ENCODE results near the gene SLC22A23.

SLC22A23 gene

DNA sequence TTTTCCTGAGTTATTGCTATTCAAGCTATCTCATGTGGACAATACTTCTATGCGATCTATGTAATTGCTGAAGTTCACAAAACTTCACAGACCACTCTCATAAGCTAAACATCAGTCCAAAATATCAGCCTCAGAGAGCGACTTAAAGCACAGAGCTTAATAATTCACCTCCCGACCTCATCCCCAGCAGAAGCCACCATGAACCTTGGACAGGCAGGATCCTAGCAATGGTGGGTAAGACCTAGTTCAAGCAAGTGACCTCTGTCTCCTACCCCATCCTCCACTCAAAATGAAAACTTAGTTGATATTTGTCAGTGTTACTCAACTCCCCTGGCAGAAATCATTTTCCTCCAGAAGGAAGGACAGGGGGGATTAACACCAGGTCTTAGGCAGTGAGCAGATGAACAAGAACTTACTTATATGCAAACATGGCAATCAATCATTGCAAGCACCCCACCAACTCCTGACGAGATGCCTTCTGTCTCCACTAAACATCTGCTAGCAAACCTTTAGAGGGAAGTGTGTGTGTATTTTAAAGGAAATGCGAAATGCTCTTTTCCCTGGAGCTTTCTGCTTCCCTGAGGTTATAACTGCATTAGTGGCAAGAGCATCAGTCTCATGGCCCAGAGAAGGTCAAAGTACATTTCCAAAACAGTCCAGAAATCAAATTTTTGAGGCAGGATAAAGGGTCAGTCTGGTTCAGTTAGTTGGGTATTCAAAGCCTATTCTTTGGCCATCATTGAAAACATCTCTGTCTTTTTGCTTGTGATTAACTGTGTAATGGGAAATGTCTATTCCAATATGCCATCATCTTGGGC, 90.0 kb downstream of the SLC22A23 start:
- DNase-seq: no peak

DNA sequence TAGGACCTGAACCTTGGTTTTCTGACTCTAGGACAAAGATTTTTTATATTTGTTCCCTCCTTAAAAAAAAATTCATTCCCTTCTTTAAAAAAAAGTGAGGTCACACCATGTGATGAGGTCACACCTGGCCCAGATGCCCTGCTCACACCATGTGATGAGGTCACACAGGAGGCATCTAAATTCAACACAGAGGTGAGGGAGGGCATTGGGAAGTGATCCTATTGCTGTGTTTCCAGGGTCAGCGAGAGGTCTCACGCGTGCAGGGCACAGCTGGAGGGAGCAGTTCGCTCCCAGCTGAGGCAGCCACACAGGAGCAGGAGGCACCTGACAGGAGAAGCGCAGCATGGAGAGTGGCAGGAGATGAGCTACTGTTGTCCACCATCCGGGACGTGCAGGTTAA, 92.5 kb downstream of the SLC22A23 start:
- no peak for DNase-seq

DNA sequence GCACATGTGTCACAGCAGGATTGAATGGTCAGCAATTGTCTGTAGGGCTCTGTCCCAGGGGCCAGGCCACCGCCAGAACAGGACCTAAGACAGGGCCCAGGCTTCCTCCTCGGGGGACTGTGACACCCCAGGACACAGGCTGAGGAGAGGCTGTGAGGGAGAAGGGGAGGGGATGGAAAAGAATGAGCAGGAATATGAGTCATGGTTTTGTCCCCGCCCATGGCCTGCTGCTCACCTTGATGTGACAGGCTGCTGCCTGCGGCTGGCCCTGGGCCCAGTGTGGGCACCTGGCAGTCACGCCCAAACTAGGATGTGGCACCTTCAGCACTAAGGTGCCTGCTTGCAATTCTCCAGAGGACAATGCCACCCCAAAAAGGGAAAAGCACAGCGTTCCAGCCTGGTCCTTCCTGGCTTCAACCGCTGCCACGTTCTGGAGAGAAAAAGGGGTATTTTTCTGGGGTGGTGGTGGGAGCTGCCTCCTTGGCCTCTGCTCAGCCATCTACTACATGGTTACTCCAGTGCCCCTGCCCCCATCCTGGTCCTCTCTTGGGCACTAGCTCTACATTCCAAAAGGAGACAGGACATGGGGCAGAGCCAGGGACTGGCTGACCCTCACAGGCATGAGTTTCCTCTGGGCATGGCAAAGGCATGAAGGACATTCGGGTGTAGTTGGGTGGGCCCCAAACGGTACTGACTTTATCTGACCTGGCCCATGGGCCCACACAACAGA, 93.4 kb downstream of the SLC22A23 start:
- DNase-seq: no peak

DNA sequence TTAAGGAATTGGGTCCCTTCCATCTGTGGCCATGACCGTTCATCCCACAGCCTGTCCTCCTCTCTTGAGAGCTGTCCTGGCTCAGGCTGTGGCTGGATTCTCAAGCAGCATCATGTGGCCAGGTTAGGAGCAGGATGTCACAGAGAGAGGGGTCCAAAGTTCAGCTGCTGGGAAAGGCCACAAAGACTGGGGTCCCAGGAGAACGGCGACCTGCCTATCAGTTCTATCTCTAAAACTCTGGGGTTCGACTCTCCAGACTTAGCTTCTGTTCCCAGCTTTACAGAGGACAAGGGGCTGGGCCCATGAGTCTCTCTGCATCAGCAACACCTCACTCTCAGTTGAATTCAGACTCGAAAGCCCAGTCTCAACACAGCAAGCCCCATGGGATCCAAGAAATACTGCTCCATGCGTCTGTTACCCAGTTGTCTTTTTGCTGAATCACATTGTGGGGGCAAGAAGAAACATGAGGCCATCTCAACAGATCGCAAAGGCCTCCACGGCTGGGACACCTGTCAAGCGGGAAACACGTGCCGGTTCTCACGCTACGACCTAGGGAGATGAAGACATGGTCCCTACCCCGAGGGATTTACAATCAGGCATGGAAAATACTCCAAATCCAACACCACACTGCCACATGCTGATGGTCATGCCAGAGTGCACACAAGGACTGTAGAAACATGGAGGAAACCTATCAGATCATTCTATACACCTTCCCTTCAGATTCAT, 95.4 kb downstream of the SLC22A23 start:
- DNase-seq: no peak

DNA sequence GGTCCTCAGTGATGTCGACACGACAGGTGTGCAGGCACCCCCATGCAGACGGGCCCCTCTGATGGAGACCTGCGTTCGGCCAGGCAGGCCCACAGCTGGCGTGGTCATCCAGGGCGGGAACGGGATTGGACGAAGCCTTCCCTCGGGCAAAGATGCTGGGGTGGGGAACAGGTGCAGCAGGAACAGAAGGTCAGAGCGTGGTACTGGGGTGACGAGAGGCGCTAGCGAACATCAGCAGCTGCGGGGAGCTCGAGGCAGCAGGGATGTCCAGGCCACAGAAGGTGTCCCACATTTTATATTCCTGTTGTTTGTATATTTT, 96.2 kb downstream of the SLC22A23 start:
- DNase-seq: no peak

DNA sequence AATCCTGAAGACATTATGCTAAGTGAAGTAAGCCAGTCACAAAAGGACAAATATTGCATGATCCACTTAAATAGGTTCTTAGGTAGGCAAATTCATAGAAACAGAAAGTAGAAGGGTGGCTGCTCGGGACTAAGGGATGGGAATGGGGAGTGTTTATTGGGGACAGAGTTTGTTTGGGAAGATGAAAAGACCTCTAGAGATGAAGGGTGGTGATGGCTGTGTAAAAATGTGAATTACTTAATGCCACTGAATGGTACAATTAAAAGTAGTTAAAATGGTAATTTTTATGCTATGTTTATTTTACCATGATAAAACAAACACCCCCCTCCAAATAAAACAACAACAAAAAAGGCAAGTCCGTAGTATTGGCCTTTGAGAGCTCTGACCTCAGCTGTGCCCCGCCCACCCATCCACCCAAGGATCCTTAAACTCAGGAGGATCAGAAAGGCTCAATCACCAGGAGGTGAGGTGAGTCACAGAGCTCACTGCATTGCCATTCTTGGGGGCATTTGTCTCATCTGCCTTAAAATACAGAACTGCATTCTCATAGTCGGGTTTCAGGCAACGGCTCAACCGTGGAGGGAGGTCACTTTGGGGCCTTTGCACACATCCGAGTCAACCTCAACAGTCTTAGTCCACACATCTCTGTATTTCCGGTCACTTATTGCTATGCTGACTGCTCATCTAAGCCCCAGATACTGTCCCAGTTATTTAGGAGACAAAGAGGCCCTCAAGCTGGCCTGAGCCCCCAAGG, 96.7 kb downstream of the SLC22A23 start:
- DNase-seq: no peak

DNA sequence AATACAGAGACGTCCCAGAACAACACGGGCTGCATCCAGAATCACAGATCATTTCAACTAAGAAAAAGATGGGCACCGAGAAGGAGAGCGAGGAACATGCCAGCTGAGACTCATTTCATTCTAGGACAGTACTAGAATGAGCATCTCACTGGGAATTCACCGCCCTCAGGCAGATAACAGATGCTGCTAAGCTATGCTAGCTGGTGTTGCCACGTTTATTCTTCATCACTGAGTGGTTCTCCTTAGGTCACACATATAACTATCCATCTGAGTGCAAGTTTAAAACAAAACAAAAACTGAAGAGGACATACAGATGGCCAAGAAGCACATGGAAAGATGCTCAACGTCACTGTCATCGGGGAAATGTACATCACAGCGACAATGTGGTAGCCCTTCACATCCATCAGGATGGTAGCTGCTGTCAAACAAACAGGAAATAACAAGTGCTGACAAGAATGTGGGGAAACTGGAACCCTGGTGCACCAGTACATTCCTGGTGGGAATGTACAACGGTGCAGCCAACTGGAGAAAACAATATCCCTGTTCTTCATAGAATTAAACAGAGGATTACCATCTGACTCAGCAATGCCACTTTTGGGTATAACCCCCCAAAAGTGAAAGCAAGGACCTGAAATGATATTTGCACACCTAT, 97.6 kb downstream of the SLC22A23 start:
- DNase-seq: no peak

DNA sequence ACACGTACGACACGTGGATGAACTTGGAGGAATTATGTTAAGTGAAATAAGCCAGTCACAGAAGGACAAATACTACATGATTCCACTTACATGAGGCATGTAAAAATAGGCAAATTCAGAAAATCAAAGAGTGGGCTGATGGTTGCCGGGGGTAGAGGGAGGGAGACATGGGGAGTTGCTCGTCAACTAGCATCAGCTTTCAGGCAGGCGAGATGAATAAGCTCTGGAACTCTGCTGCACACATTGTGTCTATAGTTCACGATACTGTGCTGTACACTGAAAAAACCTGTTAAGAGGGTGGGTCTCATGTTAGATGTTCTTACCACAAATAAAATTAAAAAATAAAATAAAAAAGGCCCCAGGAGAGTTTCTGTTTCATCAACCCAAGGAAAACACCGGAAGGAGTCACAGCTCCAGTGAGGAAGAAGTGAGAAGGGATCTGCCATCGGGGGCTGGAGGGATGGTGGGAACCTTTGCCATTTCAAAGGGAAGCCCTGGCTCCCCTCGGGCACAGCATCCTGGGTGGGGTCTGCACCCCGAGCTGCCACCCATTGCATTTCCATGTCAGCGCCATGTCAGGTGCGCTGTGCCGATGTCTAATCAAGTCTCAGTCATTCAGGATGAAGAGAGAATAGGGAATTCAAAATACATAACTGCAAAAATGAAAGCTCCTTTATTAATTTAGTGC, 98.3 kb downstream of the SLC22A23 start:
- DNase-seq: no peak

DNA sequence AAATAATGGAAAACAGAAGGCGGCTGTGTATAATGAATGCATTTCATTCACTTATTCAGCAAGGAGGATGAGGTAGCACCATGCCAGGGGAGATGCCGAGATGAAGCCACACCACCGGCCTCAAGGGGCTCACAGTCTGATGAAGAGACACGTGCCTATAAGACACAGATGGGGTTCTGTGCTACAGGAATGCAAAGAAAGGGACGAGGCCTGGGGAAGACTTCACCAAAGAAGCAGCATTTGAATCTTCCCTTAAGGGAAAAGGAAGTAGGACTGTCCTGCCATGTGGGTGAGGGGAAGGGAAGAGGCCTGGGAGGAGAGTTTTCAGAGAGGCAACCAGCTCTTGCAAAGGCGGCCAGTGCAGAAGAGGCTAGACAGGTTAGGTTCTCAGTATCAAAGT, 99.2 kb downstream of the SLC22A23 start:
- no peak for DNase-seq

DNA sequence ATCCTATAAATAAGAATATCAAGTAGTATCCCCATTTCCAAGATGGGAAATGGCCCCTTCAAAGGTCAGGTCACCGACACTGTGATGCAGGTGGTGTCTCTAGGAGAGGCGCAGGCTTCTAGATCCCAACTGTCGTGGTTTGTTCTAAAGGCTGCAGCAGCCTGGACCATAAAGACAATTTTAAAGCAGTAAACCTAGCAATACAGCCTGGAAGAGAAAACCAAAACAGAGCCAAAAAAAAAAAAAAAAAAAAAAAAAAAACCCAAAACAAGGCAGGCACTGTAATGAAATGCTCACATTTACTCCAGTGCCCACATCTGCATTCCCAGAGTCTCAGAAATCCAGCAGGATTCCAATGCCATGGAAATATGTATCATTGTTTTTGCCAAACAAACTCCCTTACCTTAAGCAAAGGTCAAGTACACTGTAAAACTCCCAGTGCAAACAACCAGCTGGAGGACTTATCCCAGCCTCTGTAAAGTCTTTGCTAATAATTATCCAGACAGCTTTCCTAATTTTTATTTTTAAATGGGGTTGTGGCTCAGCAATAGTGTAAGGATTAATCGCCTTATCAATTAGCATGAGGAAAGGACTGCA, 99.9 kb downstream of the SLC22A23 start:
- no peak for DNase-seq

DNA sequence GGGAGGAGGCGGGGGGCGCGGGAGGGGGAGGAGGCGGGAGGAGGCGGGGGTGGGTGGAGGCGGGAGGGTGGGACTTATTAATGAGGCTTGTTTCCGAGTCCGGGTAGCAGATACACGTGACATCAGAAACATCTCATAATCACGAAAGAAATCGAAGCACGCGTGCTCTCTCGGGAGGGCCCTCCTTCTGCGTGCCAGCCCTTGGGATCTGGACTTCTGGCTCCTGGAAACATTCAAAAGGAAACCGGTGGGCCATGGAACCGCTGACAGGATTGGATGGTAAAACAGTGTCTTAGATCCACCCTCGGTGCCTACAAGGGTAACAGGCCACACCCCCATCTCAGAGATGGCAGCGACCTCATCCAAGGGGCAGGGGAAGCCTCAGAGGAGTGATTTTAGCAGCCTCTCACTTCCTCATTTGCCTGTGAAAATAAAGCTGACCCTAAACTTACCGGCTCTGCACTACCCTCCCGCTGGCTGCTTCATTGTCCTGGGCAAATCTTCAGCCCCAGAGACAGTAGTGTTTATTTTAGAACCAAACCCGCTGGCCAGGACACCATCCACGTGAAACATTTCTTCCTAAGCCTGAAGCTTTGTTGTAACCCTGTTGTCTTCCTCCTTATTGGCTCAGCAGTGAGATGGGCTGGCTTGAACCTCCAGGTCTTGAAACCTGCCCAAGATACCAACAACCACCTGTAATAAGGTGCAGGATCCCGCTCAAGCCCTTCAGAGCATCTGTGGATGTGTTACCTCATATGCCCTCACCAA, 100.6 kb downstream of the SLC22A23 start:
- peak; percentile 49 for DNase-seq

DNA sequence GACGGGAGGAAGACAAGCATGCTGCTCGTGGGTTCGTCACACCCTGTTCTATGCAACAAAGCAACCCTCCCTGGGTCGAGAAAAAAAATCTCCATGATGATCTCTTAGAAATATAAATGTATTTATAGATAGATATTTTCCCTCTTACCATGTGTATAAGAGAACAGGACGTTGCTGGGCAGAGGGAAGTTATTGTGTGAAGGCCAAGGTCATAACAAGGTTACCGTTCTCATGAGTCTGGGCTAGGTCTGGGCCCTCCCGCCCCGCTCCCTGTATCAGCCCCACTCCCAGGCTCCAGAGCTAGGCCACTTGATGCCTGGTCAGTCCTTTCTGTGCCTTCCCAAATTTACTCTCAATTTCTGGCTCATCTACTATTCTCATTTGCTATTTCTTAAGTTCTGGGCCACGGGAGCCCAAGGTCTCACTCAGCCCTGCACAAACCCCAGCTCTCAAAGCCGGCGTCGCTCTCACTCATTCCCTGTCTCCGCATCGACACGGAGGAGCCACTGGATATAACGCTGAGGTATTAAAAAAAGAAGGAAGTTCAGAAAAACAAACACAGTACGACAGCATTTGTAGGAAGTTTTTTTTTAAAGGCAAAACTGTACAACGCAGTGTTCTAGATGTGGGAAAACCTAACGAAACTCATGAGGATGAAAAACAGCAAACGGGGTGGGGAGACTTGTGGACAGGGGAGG, 101.3 kb downstream of the SLC22A23 start:
- no peak for DNase-seq

DNA sequence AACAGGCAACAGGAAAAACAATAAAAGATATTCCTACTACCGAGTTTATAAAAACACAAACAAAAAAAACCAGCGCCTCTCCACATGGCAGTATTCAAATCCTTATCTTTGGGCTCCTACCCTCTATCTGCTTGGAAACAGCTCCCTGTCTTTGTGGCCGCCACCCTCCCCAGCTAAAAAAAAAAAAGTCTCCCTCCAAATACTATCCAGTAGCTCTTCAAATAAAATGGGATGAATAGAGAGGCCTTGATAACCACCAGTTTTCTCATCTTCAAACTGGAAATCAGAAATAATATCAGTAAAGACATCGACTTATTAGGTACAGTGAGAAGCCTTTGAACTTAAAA, 101.9 kb downstream of the SLC22A23 start:
- no peak for DNase-seq

DNA sequence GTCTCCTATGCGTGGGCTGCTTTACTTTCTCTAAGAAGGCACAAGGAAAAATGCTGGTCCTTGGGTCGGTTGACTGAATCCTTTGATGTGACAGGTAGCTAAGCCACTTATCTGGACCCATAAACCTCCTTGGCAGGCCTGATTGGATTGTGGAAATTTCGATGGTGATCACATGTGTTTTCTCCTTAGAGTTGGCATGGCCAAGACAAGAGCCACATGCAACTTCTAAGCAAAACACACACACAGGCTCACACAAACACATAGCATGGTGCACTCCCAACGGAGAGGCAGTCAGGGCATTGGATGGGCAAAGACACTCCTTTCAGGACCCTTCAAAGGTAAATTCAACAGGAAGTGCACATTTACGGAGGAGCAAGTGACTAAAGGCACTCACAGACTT, 102.9 kb downstream of the SLC22A23 start:
- no peak for DNase-seq

DNA sequence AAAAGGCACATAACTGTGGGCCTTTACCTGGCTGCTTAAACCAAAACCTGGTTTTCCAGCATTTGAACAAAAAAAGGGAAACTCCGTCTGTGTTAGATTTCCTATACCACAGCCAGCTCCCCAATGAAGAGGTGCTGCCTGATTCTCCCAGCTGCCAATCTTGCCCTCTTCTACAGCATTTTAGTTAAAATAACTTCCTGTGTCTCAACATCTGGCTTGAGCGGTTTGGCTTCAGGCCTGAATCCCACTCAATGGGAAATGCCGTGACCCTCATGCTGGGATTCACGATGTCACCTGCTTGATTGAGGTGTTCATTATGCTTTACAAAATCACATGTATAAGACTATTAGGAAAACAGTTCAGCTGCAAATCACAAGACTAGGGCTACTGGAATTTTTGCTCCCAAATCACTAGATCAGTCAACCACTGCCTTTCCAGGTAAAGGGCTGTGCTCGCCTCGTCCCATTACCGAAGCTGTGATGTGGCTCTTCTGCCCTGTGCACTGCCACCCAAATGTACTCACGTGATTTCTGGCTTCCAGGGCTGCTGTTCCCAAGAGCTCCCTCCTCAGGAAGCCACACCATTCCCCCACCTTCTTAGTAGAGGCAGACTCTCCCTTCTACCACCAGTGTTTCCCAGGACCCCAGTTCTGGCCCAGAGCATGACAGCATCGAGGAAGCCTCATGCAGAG, 103.5 kb downstream of the SLC22A23 start:
- no peak for DNase-seq

DNA sequence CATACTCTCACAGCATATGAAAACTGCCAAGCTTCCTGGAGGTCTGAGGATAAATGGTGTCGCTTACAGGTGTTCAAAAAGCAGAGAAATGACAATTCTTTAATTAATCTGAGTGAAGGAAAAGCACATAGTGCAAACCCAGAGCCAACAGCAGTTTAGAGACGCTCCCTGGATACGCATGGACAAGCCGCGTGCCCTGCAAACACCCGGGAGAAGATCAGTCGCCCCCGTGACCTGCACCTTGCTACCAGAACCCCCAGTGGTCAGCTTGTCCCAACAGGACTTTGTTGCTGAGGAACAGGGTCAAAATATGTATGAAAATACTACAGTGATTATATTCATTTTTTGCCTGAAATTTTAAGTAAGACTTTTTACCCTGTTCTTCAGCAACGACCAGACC, 104.2 kb downstream of the SLC22A23 start:
- no peak for DNase-seq

DNA sequence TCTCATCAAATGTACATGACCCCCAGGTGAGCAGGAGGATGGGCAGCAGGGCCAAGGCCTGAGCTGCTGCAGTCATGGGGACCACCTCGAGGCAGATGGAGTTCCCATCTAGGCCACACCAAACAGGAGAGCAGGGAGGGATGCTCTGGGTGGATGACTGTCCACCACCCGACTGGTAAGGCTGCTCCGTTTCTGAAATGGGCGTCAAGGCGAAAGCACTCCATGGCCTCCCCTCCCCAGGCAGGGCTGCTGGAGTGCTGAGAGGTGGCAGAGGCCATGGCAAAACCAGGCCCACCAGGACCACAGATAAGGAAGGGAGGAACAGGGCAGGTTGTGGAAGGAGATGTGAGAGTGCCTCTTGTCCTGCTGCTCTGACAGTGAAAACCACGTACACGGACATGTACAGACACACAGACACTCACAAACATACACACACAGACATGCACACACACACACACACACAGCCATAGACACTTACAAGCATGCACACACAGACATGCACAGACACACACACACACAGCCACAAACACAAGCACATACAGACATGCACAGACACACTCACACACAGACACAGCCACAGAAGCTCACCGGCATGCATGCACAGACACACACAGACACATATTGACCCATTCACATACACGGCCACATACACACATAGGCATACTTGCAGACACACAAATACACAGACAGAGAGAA, 104.9 kb downstream of the SLC22A23 start:
- DNase-seq: no peak

DNA sequence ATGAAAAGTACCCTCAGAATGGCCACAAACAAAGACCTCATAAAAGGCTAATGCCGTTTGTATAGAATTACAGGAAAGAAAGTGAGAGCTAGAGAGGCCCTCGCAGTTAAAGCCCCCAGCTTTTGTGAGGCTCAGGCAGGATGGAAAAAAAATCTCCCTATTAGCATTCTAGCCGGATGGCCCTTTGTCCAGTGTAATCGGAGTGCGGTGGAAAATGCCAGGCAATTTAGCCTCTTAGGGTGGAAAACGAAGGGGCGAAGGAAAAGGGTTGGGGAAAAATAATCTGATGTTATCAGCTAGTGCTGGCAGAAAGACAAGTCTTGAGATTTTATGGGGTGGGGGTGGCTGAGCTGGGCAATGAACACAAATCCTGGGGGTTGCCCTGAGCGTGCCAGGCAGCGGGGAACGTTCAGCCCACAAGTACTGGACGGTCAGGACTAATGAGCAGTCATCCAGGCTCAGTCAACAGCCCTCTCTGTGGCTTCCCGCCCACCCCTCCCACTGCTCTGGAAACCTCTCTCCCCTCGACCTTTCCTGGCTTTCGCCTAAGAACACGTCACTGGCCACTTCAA, 105.7 kb downstream of the SLC22A23 start:
- DNase-seq: no peak
